ENCODE measurements around the gene KITLG. TPM values are rescaled to one million over a fixed set of nuclear protein-coding genes. Genes with fewer than 3 reads are reported as not detected.

The KITLG gene
- polyA plus RNA-seq, 1 donor from 2014 or later: not detected

DNA sequence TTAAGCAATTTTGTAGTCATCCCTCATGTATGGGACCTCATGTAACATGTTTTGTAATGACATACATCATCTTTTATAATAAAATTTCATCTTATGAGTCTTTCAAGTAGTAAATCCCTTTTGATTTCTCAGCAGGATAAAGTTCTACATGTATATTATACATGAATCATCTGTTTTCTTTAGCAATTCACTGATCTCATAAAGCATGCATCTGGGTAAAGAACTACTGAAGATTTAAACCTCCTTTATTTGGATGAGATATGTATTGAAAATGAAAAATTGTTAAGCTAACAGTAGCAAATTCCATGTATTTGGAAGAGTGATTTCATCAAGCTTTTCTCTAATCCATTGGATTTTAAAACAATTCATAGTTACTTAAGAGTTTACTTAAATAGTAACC is 126.9 kb downstream of the KITLG start:
- Mint-ChIP-seq H3K9me3 (peaks cover 0 to 3% (median 1%) of the 10 kb centered on the region in 3 donors), H3K4me1 (no peaks in the 10 kb centered on the region), H3K27me3 (no peaks in the 10 kb centered on the region), H3K36me3 (peaks cover 2% of the 10 kb centered on the region), H3K4me3 (no peak overlapping the region), H3K27ac (no peak overlapping the region)

DNA sequence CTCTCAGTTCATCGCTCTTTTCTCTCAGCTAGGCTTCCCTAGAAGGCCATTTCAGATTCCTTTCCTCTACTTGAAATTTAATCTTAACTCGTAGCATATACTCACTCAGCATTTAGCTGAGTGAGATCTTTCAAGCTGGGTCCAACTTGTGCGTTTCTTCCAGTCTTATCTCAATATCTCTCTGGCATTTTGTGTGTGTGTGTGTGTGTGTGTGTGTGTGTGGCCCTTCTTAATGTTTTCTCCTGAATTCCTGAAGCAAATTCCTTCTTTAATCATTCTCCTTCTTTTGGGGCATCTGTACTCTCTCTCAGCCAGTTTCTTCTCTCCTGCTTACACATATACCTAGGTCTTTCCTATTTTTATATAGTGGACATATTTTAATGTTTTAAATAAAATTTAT is 129.1 kb downstream of the KITLG start:
- no peak overlapping the region for H3K4me3 Mint-ChIP-seq
- no peaks in the 10 kb centered on the region for H3K27me3 Mint-ChIP-seq
- no peak overlapping the region for H3K27ac Mint-ChIP-seq
- H3K4me1 Mint-ChIP-seq: no peaks in the 10 kb centered on the region
- H3K9me3 Mint-ChIP-seq: peaks cover 0 to 3% (median 1%) of the 10 kb centered on the region in 3 donors
- H3K36me3 Mint-ChIP-seq: peaks cover 2% of the 10 kb centered on the region

DNA sequence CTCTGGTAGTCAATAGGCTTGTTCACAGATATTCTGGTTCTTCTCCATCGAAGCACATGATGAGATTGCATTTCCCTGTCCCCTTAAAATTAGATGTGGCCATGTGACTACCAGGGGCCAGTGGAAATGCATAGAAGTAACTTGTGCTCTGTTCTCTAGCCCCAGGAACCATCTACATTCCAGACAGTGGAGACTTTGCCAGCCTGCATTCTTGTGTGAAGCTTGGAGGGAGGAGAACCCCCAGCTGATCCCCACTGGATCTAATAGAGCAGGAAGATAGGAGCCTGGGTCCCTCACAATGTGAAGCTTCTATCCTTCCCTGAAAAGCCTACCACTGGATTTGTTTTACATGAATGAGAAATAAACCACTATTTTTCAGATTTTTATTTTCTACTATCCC is 130.1 kb downstream of the KITLG start:
- no peak overlapping the region for H3K27ac Mint-ChIP-seq
- H3K36me3 Mint-ChIP-seq: peaks cover 2% of the 10 kb centered on the region
- H3K4me1 Mint-ChIP-seq: no peaks in the 10 kb centered on the region
- no peak overlapping the region for H3K4me3 Mint-ChIP-seq
- no peaks in the 10 kb centered on the region for H3K27me3 Mint-ChIP-seq
- peaks cover 0 to 3% (median 1%) of the 10 kb centered on the region in 3 donors for H3K9me3 Mint-ChIP-seq

DNA sequence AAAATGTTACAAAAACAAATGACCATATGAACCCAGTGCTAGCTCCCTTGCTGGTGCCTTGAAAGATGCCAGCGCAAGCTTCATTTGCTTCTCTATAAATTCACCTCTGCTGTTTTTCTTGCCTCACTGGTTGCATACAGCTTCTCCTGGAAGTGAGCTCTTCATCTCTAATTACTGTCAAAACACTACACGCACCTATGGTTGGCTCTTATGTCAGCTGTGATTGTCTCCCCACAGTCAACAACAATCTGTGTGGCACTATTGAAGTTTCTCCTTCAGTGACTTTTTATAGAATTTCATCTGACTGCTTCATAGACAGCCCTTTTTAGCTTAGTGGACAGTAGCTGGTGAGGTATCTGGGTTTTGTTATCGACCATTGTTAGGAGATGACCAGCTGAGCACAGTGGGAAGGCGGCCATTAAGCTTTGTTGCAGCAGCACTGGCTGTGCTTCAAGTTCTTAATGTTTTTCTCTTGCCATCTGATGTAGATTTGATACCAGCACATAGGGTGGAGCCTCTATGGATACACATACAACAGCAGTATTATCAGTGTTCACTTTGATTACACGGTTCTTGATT is 131.8 kb downstream of the KITLG start:
- Mint-ChIP-seq H3K4me3 (no peak overlapping the region), H3K27me3 (no peaks in the 10 kb centered on the region), H3K9me3 (no peaks in the 10 kb centered on the region), H3K27ac (no peak overlapping the region), H3K4me1 (no peaks in the 10 kb centered on the region), H3K36me3 (peaks cover 2% of the 10 kb centered on the region)

DNA sequence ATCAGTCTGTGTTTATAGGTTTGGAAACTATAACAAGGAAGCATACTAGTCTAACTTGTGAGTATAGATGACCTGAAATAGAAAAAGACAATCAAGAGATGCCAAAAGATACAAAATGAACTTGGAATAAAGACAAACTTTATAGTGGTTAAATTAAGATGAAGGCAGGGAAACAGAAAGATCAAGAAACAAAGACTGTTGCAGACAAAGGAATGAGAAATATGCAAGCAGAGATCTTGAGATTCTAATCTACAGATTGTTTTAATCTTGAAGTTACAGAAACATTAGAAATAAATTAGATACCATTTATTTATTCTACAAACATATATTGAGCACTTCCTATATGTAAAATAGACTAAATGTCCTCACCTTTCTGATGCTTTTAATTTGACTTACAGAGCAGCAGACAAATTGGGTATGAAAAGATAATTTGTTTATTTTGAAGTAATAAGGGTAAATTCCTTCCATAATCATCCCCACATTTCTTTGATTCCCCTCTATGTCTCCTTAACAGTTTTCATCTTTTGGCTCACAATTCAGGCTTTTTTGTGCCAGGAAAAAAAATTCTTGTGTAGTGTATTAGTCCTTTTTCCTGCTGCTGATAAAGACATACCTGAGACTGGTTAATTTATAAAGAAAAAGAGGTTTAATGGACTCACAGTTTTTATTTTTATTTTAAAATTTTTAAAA is 134.4 kb downstream of the KITLG start:
- Mint-ChIP-seq H3K4me1 (no peaks in the 10 kb centered on the region), H3K36me3 (no peaks in the 10 kb centered on the region), H3K27ac (no peak overlapping the region), H3K4me3 (no peak overlapping the region), H3K9me3 (no peaks in the 10 kb centered on the region), H3K27me3 (no peaks in the 10 kb centered on the region)

DNA sequence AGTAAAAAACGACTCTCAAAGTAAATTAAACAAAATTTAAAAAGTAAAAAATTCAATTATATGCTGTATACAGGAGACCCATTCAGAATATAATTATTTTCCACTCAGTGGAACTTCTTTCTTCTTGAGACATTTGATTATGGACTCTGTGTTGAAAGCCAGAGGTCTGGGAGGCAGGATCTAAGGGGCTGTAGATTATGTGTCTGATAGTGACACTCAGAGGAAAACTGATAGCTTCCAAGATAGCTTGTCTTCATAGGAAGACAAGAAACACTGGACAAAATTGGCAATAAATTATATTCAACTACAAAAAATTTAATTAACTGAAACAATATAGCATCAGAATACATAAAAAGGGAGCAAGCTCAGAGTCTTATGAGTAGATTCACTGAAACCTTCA is 135.8 kb downstream of the KITLG start:
- no peak overlapping the region for H3K27ac Mint-ChIP-seq
- H3K36me3 Mint-ChIP-seq: no peaks in the 10 kb centered on the region
- no peak overlapping the region for H3K4me3 Mint-ChIP-seq
- no peaks in the 10 kb centered on the region for H3K27me3 Mint-ChIP-seq
- H3K9me3 Mint-ChIP-seq: no peaks in the 10 kb centered on the region
- H3K4me1 Mint-ChIP-seq: no peaks in the 10 kb centered on the region
